Right lobe of liver (tissue), 4 donors: ENCODE measurements around the gene CD300LB.

Experiments
- POLR2A ChIP-seq: fragments of 450-650 bp; IDR thresholded peaks from one replicate; pipeline ENCODE4 v1.6.1; 2017; ENCODE audit warnings: antibody characterized with exemption, mild to moderate bottlenecking
- TF ChIP-seq, protein P1 (sequence below), 4 donors: fragments of 200-600 bp in 3 of 4; fragments of 450-650 bp in 1 of 4; IDR thresholded peaks; one replicate each; pipeline versions ENCODE4 v1.5.1 to v1.8.0; 2016 to 2022; ENCODE audit warnings: antibody characterized with exemption in 4 of 4, mild to moderate bottlenecking in 2 of 4
- donor health status: DM: no; HTN: no; CAD: no.
- donor health status: DM: no; HTN: no; CAD: no.
- donor health status: DM: no; HTN: yes; CAD: no.

DNA sequence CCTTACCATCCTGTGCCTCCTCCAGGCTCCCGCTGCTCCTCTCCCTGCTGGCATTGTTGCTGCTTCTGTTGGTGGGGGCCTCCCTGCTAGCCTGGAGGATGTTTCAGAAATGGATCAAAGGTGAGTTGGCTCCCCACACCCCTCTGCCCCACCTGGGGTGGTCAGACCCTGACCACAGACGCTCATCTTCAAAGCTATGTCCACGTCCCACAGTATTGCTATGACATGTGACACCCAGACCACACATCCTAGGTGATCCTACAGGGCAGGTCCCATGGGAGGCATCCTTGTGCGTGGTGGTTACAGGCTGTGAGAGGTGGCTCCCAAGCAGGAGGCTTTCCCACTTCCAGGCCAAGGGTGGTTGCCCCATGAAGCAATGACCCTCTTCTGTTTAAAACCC is 53.9 kb downstream of the CD300LB start:
- TF ChIP-seq POLR2A, result no peak
- TF ChIP-seq, protein P1, sequence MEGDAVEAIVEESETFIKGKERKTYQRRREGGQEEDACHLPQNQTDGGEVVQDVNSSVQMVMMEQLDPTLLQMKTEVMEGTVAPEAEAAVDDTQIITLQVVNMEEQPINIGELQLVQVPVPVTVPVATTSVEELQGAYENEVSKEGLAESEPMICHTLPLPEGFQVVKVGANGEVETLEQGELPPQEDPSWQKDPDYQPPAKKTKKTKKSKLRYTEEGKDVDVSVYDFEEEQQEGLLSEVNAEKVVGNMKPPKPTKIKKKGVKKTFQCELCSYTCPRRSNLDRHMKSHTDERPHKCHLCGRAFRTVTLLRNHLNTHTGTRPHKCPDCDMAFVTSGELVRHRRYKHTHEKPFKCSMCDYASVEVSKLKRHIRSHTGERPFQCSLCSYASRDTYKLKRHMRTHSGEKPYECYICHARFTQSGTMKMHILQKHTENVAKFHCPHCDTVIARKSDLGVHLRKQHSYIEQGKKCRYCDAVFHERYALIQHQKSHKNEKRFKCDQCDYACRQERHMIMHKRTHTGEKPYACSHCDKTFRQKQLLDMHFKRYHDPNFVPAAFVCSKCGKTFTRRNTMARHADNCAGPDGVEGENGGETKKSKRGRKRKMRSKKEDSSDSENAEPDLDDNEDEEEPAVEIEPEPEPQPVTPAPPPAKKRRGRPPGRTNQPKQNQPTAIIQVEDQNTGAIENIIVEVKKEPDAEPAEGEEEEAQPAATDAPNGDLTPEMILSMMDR (IDR thresholded peaks at IDR 0.05), result no peak
